Upper lobe of right lung (tissue), 1 donor: Measurements from ENCODE around the gene AFP. TPM values are rescaled to one million over a fixed set of nuclear protein-coding genes. Genes with fewer than 3 reads are reported as not detected.

Source experiments
- ATAC-seq: fragments of 200-7000 bp; cut with Tn5 transposase; one replicate; pipeline ENCODE4 v1.9.1; 2020; ENCODE audit warnings: mild to moderate bottlenecking, moderate library complexity
- DNase-seq: peaks from one replicate; pipeline ENCODE4 v3.0.0-alpha.2; 2020
- H3K27ac ChIP-seq: fragments of 200-600 bp; one replicate; pipeline ENCODE4 v1.8.0; 2022
- H3K27me3 ChIP-seq: fragments of 200-600 bp; one replicate; pipeline ENCODE4 v1.8.0; 2022; ENCODE audit warnings: mild to moderate bottlenecking
- H3K36me3 ChIP-seq: fragments of 200-600 bp; one replicate; pipeline ENCODE4 v1.8.0; 2022
- H3K4me1 ChIP-seq: fragments of 200-600 bp; one replicate; pipeline ENCODE4 v1.8.0; 2022
- H3K4me3 ChIP-seq: fragments of 200-600 bp; one replicate; pipeline ENCODE4 v1.8.0; 2022; ENCODE audit warnings: mild to moderate bottlenecking
- H3K9me3 ChIP-seq: fragments of 200-600 bp; one replicate; pipeline ENCODE4 v1.8.0; 2022
- CTCF ChIP-seq: fragments of 200-600 bp; IDR thresholded peaks from one replicate; pipeline ENCODE4 v1.8.0; 2022; ENCODE audit warnings: antibody characterized with exemption
- intact Hi-C: fragments of 100-400 bp; cut with DNase I; formaldehyde crosslinking; loops from one replicate; pipeline ENCODE4 v1.11.0; 2022
- total RNA-seq: library from RNA; stranded (reverse); fragmentation: NEBNext Ultra II Directional; extraction: Animal tissue kit (Norgen Biotek cat#: 25700); gene quantifications from one replicate; pipeline ENCODE4 v1.2.1, GENCODE V29; 2021
- donor health status: DM: no; HTN: yes; CAD: no; lungs with severe emphysema.

The AFP gene
- total RNA-seq, 1 donor from 2014 or later, result not detected

DNA sequence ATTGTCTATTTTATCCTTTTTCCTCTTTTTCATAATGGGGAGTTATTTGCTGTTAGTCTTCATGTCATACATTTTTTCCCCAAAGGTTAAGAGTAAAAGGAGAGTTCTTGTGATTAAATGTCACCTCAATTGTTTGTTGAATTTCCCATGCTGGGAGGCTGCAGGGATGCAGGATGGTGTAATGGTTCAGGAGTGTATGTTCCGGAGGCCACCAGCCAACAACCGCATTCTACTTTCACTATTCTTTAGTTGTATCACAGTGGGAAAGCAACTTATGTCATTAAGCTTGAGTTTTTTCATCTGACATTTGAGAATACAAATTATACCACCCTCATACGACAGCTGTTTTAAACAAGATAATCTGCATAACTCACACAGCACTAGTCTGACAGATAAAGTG is 15.4 kb downstream of the AFP start:
- ATAC-seq (no peak), DNase-seq (no peak)
- Histone ChIP-seq H3K9me3 (no peaks in the 10 kb centered on the region), H3K36me3 (no peaks in the 10 kb centered on the region), H3K4me3 (no peak overlapping the region), H3K4me1 (no peaks in the 10 kb centered on the region), H3K27me3 (no peaks in the 10 kb centered on the region), H3K27ac (no peak overlapping the region)
- intact Hi-C loops, result no loop called here
- no peak for TF ChIP-seq CTCF

- intact Hi-C loops, result no loop called here
- no peak overlapping the region for H3K4me3 ChIP-seq
- H3K36me3 ChIP-seq, result no peaks in the 10 kb centered on the region
- H3K4me1 ChIP-seq, result no peaks in the 10 kb centered on the region
- DNase-seq (no peak), ATAC-seq (no peak)
- TF ChIP-seq CTCF, result no peak
- no peaks in the 10 kb centered on the region for H3K27me3 ChIP-seq
- H3K27ac ChIP-seq, result no peak overlapping the region
- H3K9me3 ChIP-seq, result no peaks in the 10 kb centered on the region
Measured at GRCh38 chr4:73451981-73452747, 16.1 kb downstream of the AFP start.

DNA sequence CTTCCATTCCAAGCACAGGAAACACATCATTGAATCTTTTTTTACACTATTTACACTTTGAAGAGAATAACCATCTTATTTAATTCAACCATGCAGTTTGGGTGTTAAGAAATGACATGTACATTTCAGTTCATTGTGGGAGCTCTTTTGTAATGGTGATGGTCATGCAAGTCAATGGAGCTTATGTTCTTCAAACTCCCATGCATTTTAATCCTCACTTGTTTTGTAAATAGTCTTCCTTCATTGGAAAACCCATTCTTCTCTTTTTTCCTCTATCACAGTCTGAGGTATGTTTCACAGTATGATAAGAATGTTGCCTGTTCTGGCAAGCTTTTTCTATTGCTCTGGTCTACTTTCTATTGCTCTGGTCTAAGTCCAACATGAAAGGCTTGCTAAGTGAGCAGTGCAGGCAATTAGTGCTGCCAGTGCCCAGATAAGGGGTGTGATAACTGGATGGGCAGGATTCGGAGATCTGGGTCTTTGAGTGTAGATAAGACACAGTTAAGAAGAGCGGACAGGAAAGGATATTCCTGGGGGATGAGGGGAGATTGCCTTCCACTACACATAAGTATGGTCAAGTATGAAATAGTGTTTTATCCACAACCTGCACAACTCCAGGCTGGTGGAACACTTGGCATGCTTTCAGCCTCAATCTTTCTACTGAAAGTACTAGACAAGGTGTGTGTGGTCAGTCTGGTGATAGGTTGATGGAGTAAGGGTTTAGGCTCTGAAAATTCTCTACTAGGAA is 17.1 kb downstream of the AFP start:
- intact Hi-C loops, result no loop called here
- Histone ChIP-seq H3K27ac (no peak overlapping the region), H3K4me1 (no peaks in the 10 kb centered on the region), H3K27me3 (no peaks in the 10 kb centered on the region), H3K9me3 (no peaks in the 10 kb centered on the region), H3K36me3 (no peaks in the 10 kb centered on the region), H3K4me3 (no peak overlapping the region)
- no peak for DNase-seq
- no peak for TF ChIP-seq CTCF
- ATAC-seq, result peak; percentile 23

DNA sequence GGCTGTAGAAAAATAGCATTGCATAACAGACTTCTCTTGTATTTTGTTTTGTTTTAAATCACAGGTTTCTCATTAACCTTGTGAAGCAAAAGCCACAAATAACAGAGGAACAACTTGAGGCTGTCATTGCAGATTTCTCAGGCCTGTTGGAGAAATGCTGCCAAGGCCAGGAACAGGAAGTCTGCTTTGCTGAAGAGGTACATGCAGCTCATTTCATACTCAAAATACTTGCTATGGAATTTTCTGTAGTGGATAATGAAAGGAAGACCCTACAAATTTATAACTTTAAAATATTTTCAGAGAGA is 17.6 kb downstream of the AFP start:
- TF ChIP-seq CTCF, result no peak
- DNase-seq, result no peak
- Histone ChIP-seq H3K9me3 (no peaks in the 10 kb centered on the region), H3K27ac (no peak overlapping the region), H3K4me1 (no peaks in the 10 kb centered on the region), H3K4me3 (no peak overlapping the region), H3K27me3 (no peaks in the 10 kb centered on the region), H3K36me3 (no peaks in the 10 kb centered on the region)
- intact Hi-C loops, result no loop called here
- peak; percentile 33 for ATAC-seq

- Histone ChIP-seq H3K27me3 (no peaks in the 10 kb centered on the region), H3K9me3 (no peaks in the 10 kb centered on the region), H3K36me3 (no peaks in the 10 kb centered on the region), H3K4me1 (no peaks in the 10 kb centered on the region), H3K27ac (no peak overlapping the region), H3K4me3 (no peak overlapping the region)
- no peak for TF ChIP-seq CTCF
- intact Hi-C loops, result no loop called here
- ATAC-seq (no peak), DNase-seq (no peak)
Measured at GRCh38 chr4:73454920-73455319, 18.9 kb downstream of the AFP start.
